Gastroesophageal sphincter (tissue), 3 donors: ENCODE measurements around the gene PTPRK.

Source experiments
- CTCF ChIP-seq, 4 experiments: fragments of 200-600 bp in 2 of 4; fragments of 450-650 bp in 2 of 4; sonication (generic) in 1 of 4; IDR thresholded peaks; one replicate each; pipeline ENCODE4 v1.5.1; 2017 to 2019; ENCODE audit warnings: antibody characterized with exemption in 4 of 4, mild to moderate bottlenecking in 2 of 4, moderate library complexity in 2 of 4
- EP300 ChIP-seq: sonication (generic); formaldehyde crosslinking; IDR thresholded peaks from one replicate; pipeline ENCODE4 v1.6.1; 2017; ENCODE audit warnings: antibody characterized with exemption, mild to moderate bottlenecking
- POLR2A ChIP-seq, 2 donors: fragments of 450-650 bp; IDR thresholded peaks; one replicate each; pipeline ENCODE4 v1.6.1; 2017; ENCODE audit warnings: antibody characterized with exemption in 2 of 2, mild to moderate bottlenecking in 2 of 2, moderate library complexity in 1 of 2
- POLR2AphosphoS5 ChIP-seq: sonication (generic); formaldehyde crosslinking; IDR thresholded peaks from one replicate; pipeline ENCODE4 v1.6.1; 2017; ENCODE audit warnings: antibody characterized with exemption

- TF ChIP-seq EP300 = no peak
- TF ChIP-seq POLR2AphosphoS5 = no peak
- TF ChIP-seq CTCF (IDR thresholded peaks at IDR 0.05) = no peak
- no peak for TF ChIP-seq POLR2A (IDR thresholded peaks at IDR 0.05)
Measured at GRCh38 chr6:127952831-127953230, 567.6 kb downstream of the PTPRK start.
